HepG2 (cell line): ENCODE results near the gene TRAPPC3. TPM values are rescaled to one million over a fixed set of nuclear protein-coding genes. Genes with fewer than 3 reads are reported as not detected.
A peak's percentile ranks its signal among the peaks of the same experiment; 100 is the strongest.

Experiments
- AGO2 ChIP-seq: fragments of 200-400 bp; formaldehyde crosslinking; optimal IDR thresholded peaks from 2 replicates; pipeline ENCODE3; 2017; ENCODE audit warnings: mild to moderate bottlenecking, low read depth, low read length, moderate library complexity
- GABPB1 ChIP-seq: IDR thresholded peaks from 2 replicates; pipeline ENCODE4 v1.6.1; 2016; ENCODE audit warnings: mild to moderate bottlenecking, missing genetic modification reagents, moderate library complexity, missing compliant biosample characterization
- KAT8 ChIP-seq: IDR thresholded peaks from 2 replicates; pipeline ENCODE4 v1.6.1; 2016; ENCODE audit warnings: missing genetic modification reagents, missing compliant biosample characterization
- ZFX ChIP-seq: sonication (generic); formaldehyde crosslinking; IDR thresholded peaks from 2 replicates; pipeline ENCODE4 v1.4.0; 2020; ENCODE audit warnings: mild to moderate bottlenecking, low read depth, missing genetic modification reagents, moderate library complexity
- ZNF333 ChIP-seq: sonication (generic); formaldehyde crosslinking; IDR thresholded peaks from 2 replicates; pipeline ENCODE4 v1.4.0; 2020; ENCODE audit warnings: mild to moderate bottlenecking, missing genetic modification reagents, borderline replicate concordance
- polyA plus RNA-seq, 8 experiments: library from polyadenylated mRNA; depleted of rRNA in 3 of 8; stranded (reverse) in 7 of 8; unstranded in 1 of 8; fragments of >200 nt; fragmentation: Illumina TruSeq in 4 of 8; extraction: Trizol in 4 of 8; gene quantifications; 2 replicates each; pipeline versions ENCODE4 v1.2.1 to v1.2.3, GENCODE V29; 2011 to 2016; ENCODE audit warnings: low read depth in 4 of 8, missing spikeins in 1 of 8, mixed read lengths in 1 of 8; ENCODE audit not compliant: insufficient read depth in 1 of 8
- total RNA-seq, 5 experiments: library from RNA; depleted of rRNA; stranded (reverse); fragments of >200 nt; fragmentation: Illumina TruSeq; extraction: Trizol; gene quantifications; 2 replicates each; pipeline ENCODE4 v1.2.3, GENCODE V29; 2016; ENCODE audit warnings: low read depth in 1 of 5
- TF ChIP-seq, protein P1 (sequence below): sonication (generic); formaldehyde crosslinking; IDR thresholded peaks from 2 replicates; pipeline ENCODE4 v1.5.1; 2020; ENCODE audit warnings: mild to moderate bottlenecking, missing genetic modification reagents, moderate library complexity
- TF ChIP-seq, protein P2 (sequence below): sonication (generic); formaldehyde crosslinking; IDR thresholded peaks from 2 replicates; pipeline ENCODE4 v1.5.1; 2020; ENCODE audit warnings: missing genetic modification reagents, mild to moderate bottlenecking, borderline replicate concordance
- TF ChIP-seq, protein P3 (sequence below): sonication (generic); formaldehyde crosslinking; IDR thresholded peaks from 2 replicates; pipeline ENCODE4 v1.5.0; 2020; ENCODE audit warnings: mild to moderate bottlenecking, missing genetic modification reagents, moderate library complexity

Gene TRAPPC3
- total and polyA plus RNA-seq, 2 of the 13 experiments (the other 11 are each of a cell fraction or from before 2014, with no cell fraction given), result 53.7 to 62.4 TPM

- TF ChIP-seq, protein P1, sequence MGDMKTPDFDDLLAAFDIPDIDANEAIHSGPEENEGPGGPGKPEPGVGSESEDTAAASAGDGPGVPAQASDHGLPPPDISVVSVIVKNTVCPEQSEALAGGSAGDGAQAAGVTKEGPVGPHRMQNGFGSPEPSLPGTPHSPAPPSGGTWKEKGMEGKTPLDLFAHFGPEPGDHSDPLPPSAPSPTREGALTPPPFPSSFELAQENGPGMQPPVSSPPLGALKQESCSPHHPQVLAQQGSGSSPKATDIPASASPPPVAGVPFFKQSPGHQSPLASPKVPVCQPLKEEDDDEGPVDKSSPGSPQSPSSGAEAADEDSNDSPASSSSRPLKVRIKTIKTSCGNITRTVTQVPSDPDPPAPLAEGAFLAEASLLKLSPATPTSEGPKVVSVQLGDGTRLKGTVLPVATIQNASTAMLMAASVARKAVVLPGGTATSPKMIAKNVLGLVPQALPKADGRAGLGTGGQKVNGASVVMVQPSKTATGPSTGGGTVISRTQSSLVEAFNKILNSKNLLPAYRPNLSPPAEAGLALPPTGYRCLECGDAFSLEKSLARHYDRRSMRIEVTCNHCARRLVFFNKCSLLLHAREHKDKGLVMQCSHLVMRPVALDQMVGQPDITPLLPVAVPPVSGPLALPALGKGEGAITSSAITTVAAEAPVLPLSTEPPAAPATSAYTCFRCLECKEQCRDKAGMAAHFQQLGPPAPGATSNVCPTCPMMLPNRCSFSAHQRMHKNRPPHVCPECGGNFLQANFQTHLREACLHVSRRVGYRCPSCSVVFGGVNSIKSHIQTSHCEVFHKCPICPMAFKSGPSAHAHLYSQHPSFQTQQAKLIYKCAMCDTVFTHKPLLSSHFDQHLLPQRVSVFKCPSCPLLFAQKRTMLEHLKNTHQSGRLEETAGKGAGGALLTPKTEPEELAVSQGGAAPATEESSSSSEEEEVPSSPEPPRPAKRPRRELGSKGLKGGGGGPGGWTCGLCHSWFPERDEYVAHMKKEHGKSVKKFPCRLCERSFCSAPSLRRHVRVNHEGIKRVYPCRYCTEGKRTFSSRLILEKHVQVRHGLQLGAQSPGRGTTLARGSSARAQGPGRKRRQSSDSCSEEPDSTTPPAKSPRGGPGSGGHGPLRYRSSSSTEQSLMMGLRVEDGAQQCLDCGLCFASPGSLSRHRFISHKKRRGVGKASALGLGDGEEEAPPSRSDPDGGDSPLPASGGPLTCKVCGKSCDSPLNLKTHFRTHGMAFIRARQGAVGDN (CRISPR knock-in tag), result peak; percentile 45
- TF ChIP-seq ZNF333 (CRISPR knock-in tag), result no peak
- TF ChIP-seq KAT8 (CRISPR knock-in tag), result peak; percentile 18; the same call in 1 of the 2 replicates
- peak; percentile 49; the same call in 1 of the 2 replicates for TF ChIP-seq GABPB1
- TF ChIP-seq AGO2, result peak; percentile 32
- 0 out of 2 replicates have a peak, but pooled peaks have one; percentile 30 for TF ChIP-seq ZFX
- TF ChIP-seq, protein P2, sequence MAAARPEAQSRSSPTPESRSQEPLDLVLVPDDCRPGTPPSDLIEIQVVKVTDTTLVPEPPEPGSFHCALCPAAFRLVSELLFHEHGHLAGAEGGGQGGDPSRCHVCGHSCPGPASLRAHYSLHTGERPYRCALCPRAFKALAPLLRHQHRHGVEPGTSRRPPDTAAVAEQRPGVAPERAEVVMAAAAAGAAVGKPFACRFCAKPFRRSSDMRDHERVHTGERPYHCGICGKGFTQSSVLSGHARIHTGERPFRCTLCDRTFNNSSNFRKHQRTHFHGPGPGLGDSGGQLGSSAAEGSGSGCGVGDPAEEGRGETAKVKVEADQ (CRISPR knock-in tag), result no peak
- TF ChIP-seq, protein P3, sequence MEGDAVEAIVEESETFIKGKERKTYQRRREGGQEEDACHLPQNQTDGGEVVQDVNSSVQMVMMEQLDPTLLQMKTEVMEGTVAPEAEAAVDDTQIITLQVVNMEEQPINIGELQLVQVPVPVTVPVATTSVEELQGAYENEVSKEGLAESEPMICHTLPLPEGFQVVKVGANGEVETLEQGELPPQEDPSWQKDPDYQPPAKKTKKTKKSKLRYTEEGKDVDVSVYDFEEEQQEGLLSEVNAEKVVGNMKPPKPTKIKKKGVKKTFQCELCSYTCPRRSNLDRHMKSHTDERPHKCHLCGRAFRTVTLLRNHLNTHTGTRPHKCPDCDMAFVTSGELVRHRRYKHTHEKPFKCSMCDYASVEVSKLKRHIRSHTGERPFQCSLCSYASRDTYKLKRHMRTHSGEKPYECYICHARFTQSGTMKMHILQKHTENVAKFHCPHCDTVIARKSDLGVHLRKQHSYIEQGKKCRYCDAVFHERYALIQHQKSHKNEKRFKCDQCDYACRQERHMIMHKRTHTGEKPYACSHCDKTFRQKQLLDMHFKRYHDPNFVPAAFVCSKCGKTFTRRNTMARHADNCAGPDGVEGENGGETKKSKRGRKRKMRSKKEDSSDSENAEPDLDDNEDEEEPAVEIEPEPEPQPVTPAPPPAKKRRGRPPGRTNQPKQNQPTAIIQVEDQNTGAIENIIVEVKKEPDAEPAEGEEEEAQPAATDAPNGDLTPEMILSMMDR (CRISPR knock-in tag), result peak; percentile 46
- TF ChIP-seq, all 625 proteins: peak for 9
Measured at GRCh38 chr1:36160949-36161485, 11.7 kb upstream of the TRAPPC3 start (continued).
